A673 (cell line): ENCODE data around the gene BPIFB2. TPM values are rescaled to one million over a fixed set of nuclear protein-coding genes. Genes with fewer than 3 reads are reported as not detected.

Source experiments
- BruUV-seq: library from RNA; stranded (reverse); fragments of 400-500 nt; replicated peaks from 2 replicates; lab custom pipeline; 2021; lab: Mats Ljungman, UMichigan
- CTCF ChIA-PET: fragments of 300-600 bp; sonication (Branson Sonifier 250); formaldehyde crosslinking; loops from one replicate; lab custom pipeline; 2022; ENCODE audit warnings: antibody characterized with exemption; lab: Charles Lee
- POLR2A ChIA-PET: fragments of 300-600 bp; sonication (Branson Sonifier 250); formaldehyde crosslinking; loops from one replicate; lab custom pipeline; 2022; ENCODE audit warnings: antibody characterized with exemption; ENCODE audit not compliant: low non-redundant PET; lab: Charles Lee
- DNase-seq: peaks from one replicate; pipeline ENCODE4 v3.0.0-alpha.2; 2015; ENCODE audit warnings: low spot score
- H3K27ac ChIP-seq: fragments of 200-600 bp; sonication (generic); 2 replicates; pipeline ENCODE4 v1.5.1; 2016; ENCODE audit warnings: mixed run types, low read depth, mild to moderate bottlenecking, mixed read lengths, antibody characterized with exemption, low read length; ENCODE audit not compliant: poor library complexity, severe bottlenecking
- H3K27me3 ChIP-seq: fragments of 200-600 bp; sonication (generic); replicated peaks from 2 replicates; pipeline ENCODE4 v1.6.1; 2017; ENCODE audit warnings: mixed run types, low read depth, mild to moderate bottlenecking, mixed read lengths, antibody characterized with exemption, low read length; ENCODE audit not compliant: insufficient read depth, poor library complexity
- H3K36me3 ChIP-seq: fragments of 200-600 bp; sonication (generic); 2 replicates; pipeline ENCODE4 v1.6.1; 2016; ENCODE audit warnings: mixed run types, mild to moderate bottlenecking, mixed read lengths, antibody characterized with exemption, low read length; ENCODE audit not compliant: insufficient read depth, poor library complexity, severe bottlenecking
- H3K4me1 ChIP-seq: fragments of 200-600 bp; sonication (generic); 2 replicates; pipeline ENCODE4 v1.6.1; 2017; ENCODE audit warnings: mixed run types, mild to moderate bottlenecking, mixed read lengths, antibody characterized with exemption, low read length; ENCODE audit not compliant: insufficient read depth, poor library complexity, severe bottlenecking
- H3K4me3 ChIP-seq: fragments of 200-600 bp; sonication (generic); 2 replicates; pipeline ENCODE4 v1.5.1; 2016; ENCODE audit warnings: low read depth, mixed run types, mild to moderate bottlenecking, mixed read lengths, low read length; ENCODE audit not compliant: poor library complexity, severe bottlenecking
- H3K9me3 ChIP-seq: fragments of 200-600 bp; sonication (generic); 2 replicates; pipeline ENCODE4 v1.6.1; 2016; ENCODE audit warnings: mixed run types, low read depth, mild to moderate bottlenecking, mixed read lengths, antibody characterized with exemption, low read length; ENCODE audit not compliant: poor library complexity, severe bottlenecking
- CTCF ChIP-seq: fragments of 300-800, 200-600 bp; sonication (generic); conservative IDR thresholded peaks from 2 replicates; pipeline ENCODE4 v1.5.1; 2017; ENCODE audit warnings: low read depth, mild to moderate bottlenecking, antibody characterized with exemption, low read length, moderate library complexity, mixed read lengths
- EZH2 ChIP-seq: fragments of 200-600 bp; sonication (generic); IDR thresholded peaks from 2 replicates; pipeline ENCODE4 v1.6.1; 2017; ENCODE audit warnings: borderline replicate concordance, low read depth, mild to moderate bottlenecking, mixed read lengths, antibody characterized with exemption, low read length; ENCODE audit not compliant: poor library complexity, severe bottlenecking
- intact Hi-C: fragments of 100-400 bp; cut with micrococcal nuclease; formaldehyde crosslinking; loops from one replicate; pipeline ENCODE4 v1.10.0; 2022; ENCODE audit not compliant: unreplicated experiment
- total RNA-seq: library from RNA; stranded (reverse); gene quantifications from 2 replicates; pipeline ENCODE4 v1.2.3, GENCODE V29; 2021

Gene BPIFB2
- total RNA-seq, 1 experiment from 2014 or later = not detected

DNA sequence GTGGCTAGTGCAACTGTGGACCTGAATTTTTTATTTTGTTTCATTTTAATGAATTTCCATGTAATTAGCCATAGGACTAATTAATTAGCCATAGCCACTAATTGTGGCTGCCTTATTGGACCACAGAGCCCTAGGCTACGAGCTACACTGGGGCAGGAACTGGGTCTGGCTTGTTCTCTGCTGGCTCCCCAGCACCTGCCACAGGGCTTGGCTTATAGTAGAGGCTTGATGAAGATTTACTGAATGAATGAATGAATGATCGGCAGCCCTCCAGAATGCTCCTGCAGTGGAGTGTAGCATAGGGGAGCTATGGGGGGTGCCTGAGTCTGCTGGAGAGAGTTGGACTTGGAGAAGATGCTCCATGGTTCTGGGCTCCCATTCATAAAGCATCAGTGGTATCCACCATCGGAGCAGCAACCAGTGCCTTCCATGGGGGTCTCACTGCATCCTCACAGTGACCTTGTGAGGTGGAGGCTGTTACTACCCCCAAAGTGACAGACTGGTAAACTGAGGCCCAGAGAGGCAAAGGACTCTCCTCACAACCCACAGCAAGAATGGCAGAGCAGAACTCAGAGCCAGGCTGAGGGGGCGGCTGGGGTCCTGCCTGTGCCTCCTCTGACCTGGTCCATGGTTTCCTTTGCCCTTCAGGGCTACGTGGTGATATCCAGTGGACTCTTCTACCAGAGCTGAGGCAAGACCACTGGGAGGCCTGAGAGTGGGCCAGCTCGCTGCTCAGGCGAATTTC, 15.4 kb downstream of the BPIFB2 start:
- no peak for DNase-seq
- Histone ChIP-seq H3K4me3 (no peak overlapping the region), H3K27me3 (no peaks in the 10 kb centered on the region), H3K36me3 (no peaks in the 10 kb centered on the region), H3K27ac (no peak overlapping the region), H3K4me1 (no peaks in the 10 kb centered on the region), H3K9me3 (no peaks in the 10 kb centered on the region)
- TF ChIP-seq EZH2 = no peak
- TF ChIP-seq CTCF = no peak
- CTCF ChIA-PET = no interaction called here
- POLR2A ChIA-PET = no interaction called here
- intact Hi-C loops = no loop called here
- no TSS peak for BruUV-seq

DNA sequence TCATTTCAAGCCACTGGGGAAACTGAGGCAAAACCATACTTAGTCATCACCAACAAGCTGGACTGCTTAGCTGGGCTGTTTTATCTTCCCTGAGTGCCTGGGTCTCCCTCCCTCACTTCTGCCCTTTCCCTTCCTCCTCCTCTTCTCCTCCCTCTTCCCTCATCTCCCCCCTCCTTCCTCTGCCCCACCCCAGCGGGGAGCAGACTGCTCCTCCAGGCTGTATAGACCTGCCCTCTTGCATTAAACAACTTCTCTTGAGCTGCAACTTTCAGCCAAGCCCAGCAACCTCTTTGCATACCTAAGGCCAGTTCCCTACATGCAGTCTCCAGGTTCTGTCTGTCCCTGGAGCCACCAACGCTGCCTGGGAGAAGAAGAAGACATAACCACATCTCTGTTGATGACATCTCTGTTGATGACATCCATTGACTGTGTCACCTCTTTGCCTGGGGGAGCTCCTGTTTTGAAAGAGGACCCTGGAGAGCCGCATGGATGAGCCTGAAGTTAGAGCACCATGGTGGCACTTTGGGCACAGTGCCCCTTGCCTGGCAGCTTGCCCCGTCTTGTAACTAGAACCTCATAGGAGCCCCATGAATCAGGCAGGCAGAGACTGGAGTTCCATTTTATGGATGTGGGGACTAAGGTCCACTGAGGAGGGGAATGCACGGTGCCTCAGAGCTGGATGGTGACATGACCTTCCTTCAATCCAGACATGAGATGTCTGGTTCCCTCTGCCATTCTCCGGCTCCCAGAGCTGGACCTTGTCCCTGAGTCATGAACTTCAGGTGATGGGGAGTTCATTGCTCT, 16.1 kb downstream of the BPIFB2 start:
- BruUV-seq = no TSS peak
- H3K36me3 ChIP-seq = no peaks in the 10 kb centered on the region

DNA sequence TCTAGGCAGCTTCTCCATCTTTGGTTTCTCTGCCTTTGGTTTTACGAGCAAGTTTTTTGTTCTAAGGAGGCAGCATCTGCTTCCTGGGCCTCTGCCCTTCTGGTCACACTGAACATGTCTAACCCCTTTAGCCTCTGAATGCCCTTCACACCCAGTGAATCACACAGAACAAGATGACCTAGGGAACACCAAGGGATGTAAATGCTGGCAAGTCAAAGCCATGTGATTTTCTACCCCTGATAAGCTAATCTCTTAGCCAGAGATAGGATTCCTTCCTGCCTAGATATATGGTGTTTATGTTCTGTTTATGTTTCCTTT, 16.7 kb downstream of the BPIFB2 start:
- no peak for DNase-seq
- Histone ChIP-seq H3K27ac (no peak overlapping the region), H3K9me3 (no peaks in the 10 kb centered on the region), H3K36me3 (no peaks in the 10 kb centered on the region), H3K4me1 (no peaks in the 10 kb centered on the region), H3K27me3 (peaks cover under 1% of the 10 kb centered on the region), H3K4me3 (no peak overlapping the region)
- no TSS peak for BruUV-seq
- TF ChIP-seq EZH2 (no peak), CTCF (no peak)
- POLR2A ChIA-PET = no interaction called here
- CTCF ChIA-PET = no interaction called here
- intact Hi-C loops = no loop called here

More for the DNA sequence above, 16.1 kb downstream of the BPIFB2 start:
- DNase-seq = no peak
- POLR2A ChIA-PET = no interaction called here
- no peak overlapping the region for H3K27ac ChIP-seq
- CTCF ChIA-PET = no interaction called here
- H3K27me3 ChIP-seq = no peaks in the 10 kb centered on the region
- TF ChIP-seq EZH2 (no peak), CTCF (no peak)
- no peaks in the 10 kb centered on the region for H3K4me1 ChIP-seq
- no peaks in the 10 kb centered on the region for H3K9me3 ChIP-seq
- H3K4me3 ChIP-seq = no peak overlapping the region
- intact Hi-C loops = no loop called here
